GM12878 (cell line): Measurements from ENCODE around the gene THRAP3. TPM values are rescaled to one million over a fixed set of nuclear protein-coding genes. Genes with fewer than 3 reads are reported as not detected.

Experiments
- ATAC-seq: fragments of 200-7000 bp; cut with Tn5 transposase; 3 replicates; pipeline ENCODE4 v1.9.1; 2020; ENCODE audit warnings: mild to moderate bottlenecking, moderate library complexity
- BruUV-seq: library from RNA; stranded (reverse); fragments of 400-500 nt; replicated peaks from 2 replicates; lab custom pipeline; 2021; lab: Mats Ljungman, UMichigan
- CTCF ChIA-PET: fragments of 300-600 bp; sonication (Branson Sonifier 250); formaldehyde crosslinking; extraction: SDS; loops from one replicate; lab custom pipeline; 2021; ENCODE audit warnings: inconsistent platforms; lab: Yijun Ruan, JAX
- POLR2A ChIA-PET: fragments of 350-600 bp; formaldehyde crosslinking; extraction: SDS; loops from one replicate; lab custom pipeline; 2021; ENCODE audit warnings: inconsistent platforms; lab: Charles Lee
- RAD21 ChIA-PET: fragments of 300-600 bp; sonication (Branson Sonifier 250); formaldehyde crosslinking; loops from one replicate; lab custom pipeline; 2023; ENCODE audit warnings: antibody characterized with exemption; ENCODE audit not compliant: unreplicated experiment; lab: Charles Lee
- SMC1A ChIA-PET: fragments of 300-600 bp; sonication (Branson Sonifier 250); formaldehyde crosslinking; loops from one replicate; lab custom pipeline; 2023; ENCODE audit not compliant: unreplicated experiment, uncharacterized antibody; lab: Charles Lee
- DNase-seq: peaks from one replicate; pipeline ENCODE4 v3.0.0-alpha.2; 2011; ENCODE audit warnings: low read depth, low spot score
- FAIRE-seq: peaks from 3 replicates; lab custom pipeline; 2011; peaks lifted over from hg19 to GRCh38; lab: Jason Lieb, UNC
- H2AFZ ChIP-seq: 2 replicates; pipeline ENCODE4 v1.6.0; 2011; ENCODE audit warnings: low read depth, low read length, control low read depth; ENCODE audit not compliant: control insufficient read depth
- H3K27ac ChIP-seq: 2 replicates; pipeline ENCODE4 v1.5.1; 2011; ENCODE audit warnings: control low read depth; ENCODE audit not compliant: control insufficient read depth, insufficient read depth
- H3K27me3 ChIP-seq, 2 experiments: replicated peaks in 1 of 2; 2 replicates each; pipeline versions ENCODE4 v1.6.0 to v1.6.1; 2011; ENCODE audit warnings: low read length in 1 of 2; ENCODE audit not compliant: control insufficient read depth in 2 of 2, insufficient read depth in 2 of 2
- H3K36me3 ChIP-seq, 2 experiments: 2 replicates each; pipeline ENCODE4 v1.5.1; 2011; ENCODE audit warnings: low read length in 1 of 2; ENCODE audit not compliant: control insufficient read depth in 2 of 2, insufficient read depth in 2 of 2
- H3K4me1 ChIP-seq: 2 replicates; pipeline ENCODE4 v1.6.1; 2011; ENCODE audit warnings: mild to moderate bottlenecking, low read length, moderate library complexity, mixed read lengths; ENCODE audit not compliant: control insufficient read depth, insufficient read depth
- H3K4me2 ChIP-seq: 2 replicates; pipeline ENCODE4 v1.6.0; 2011; ENCODE audit warnings: control low read depth; ENCODE audit not compliant: control insufficient read depth, insufficient read depth
- H3K4me3 ChIP-seq: fragments of 200-600 bp; sonication (generic); 2 replicates; pipeline ENCODE4 v1.5.1; 2016
- H3K79me2 ChIP-seq: 2 replicates; pipeline ENCODE4 v1.6.0; 2011; ENCODE audit warnings: low read length; ENCODE audit not compliant: control insufficient read depth, insufficient read depth
- H3K9ac ChIP-seq: 2 replicates; pipeline ENCODE4 v1.8.0; 2011; ENCODE audit warnings: low read length, control low read depth, mixed read lengths; ENCODE audit not compliant: control insufficient read depth, insufficient read depth
- H3K9me3 ChIP-seq: replicated peaks from 3 replicates; pipeline ENCODE4 v1.5.1; 2011; ENCODE audit warnings: mild to moderate bottlenecking, low read length; ENCODE audit not compliant: control insufficient read depth, insufficient read depth
- H4K20me1 ChIP-seq: 2 replicates; pipeline ENCODE4 v1.6.0; 2011; ENCODE audit not compliant: control insufficient read depth, insufficient read depth
- PAX8 ChIP-seq: fragments of 450-650 bp; IDR thresholded peaks from 2 replicates; pipeline ENCODE4 v1.6.1; 2017; ENCODE audit warnings: mild to moderate bottlenecking, moderate library complexity
- POLR2A ChIP-seq: IDR thresholded peaks from 2 replicates; pipeline ENCODE4 v1.6.1; 2011; ENCODE audit warnings: low read depth, mild to moderate bottlenecking, low read length
- POLR2AphosphoS2 ChIP-seq: IDR thresholded peaks from 2 replicates; pipeline ENCODE4 v1.6.1; 2011; ENCODE audit warnings: low read depth, mild to moderate bottlenecking, low read length, improper control_type of control experiment, moderate library complexity
- RFX5 ChIP-seq: IDR thresholded peaks from 2 replicates; pipeline ENCODE4 v1.6.1; 2011; ENCODE audit warnings: low read depth, low read length, improper control_type of control experiment
- ZBED1 ChIP-seq: IDR thresholded peaks from 2 replicates; pipeline ENCODE4 v1.6.1; 2016; ENCODE audit warnings: borderline replicate concordance
- ZSCAN29 ChIP-seq: fragments of 450-650 bp; IDR thresholded peaks from 2 replicates; pipeline ENCODE4 v1.6.1; 2017; ENCODE audit warnings: mild to moderate bottlenecking, moderate library complexity
- WGBS: methylation state at CpG from one replicate; pipeline ENCODE4 v1.1.6; 2016; ENCODE audit warnings: low lambda C conversion rate; ENCODE audit not compliant: insufficient replicate concordance, insufficient coverage; ENCODE audit errors: missing lambda C conversion rate; 5-methylcytosine and 5-hydroxymethylcytosine counted together
- in situ Hi-C: fragments of 300-500 bp; cut with MboI; formaldehyde crosslinking; loops from 9 replicates; pipeline ENCODE4 v1.14.3; 2018; ENCODE audit warnings: mixed read lengths
- intact Hi-C: fragments of 100-400 bp; cut with micrococcal nuclease; formaldehyde crosslinking; loops from one replicate; pipeline ENCODE4 v1.14.2; 2022; ENCODE audit not compliant: unreplicated experiment
- polyA plus RNA-seq, 11 experiments: library from polyadenylated mRNA; depleted of rRNA in 4 of 11; unstranded in 6 of 11; stranded (reverse) in 5 of 11; fragments of >200 nt; fragmentation: Nextera tagmentation in 4 of 11; fragmentation: Illumina TruSeq in 1 of 11; extraction: Ambion mirVana in 4 of 11; extraction: Trizol in 1 of 11; gene quantifications; 1 replicate in 1 of 11; 2 replicates in 10 of 11; pipeline versions ENCODE4 v1.2.1 to v1.2.3, GENCODE V29; 2011 to 2016; ENCODE audit warnings: inconsistent platforms in 2 of 11, missing spikeins in 2 of 11, low read depth in 1 of 11
- total RNA-seq, 4 experiments: library from RNA; depleted of rRNA in 3 of 4; stranded (reverse); fragments of >200 nt in 3 of 4; fragmentation: Illumina TruSeq in 1 of 4; extraction: Trizol in 1 of 4; gene quantifications; 2 replicates each; pipeline versions ENCODE4 v1.2.1 to v1.2.3, GENCODE V29; 2013 to 2021
- TF ChIP-seq, protein P1 (sequence below): fragments of 450-650 bp; IDR thresholded peaks from 2 replicates; pipeline ENCODE4 v1.6.1; 2017; ENCODE audit warnings: mild to moderate bottlenecking, moderate library complexity
- TF ChIP-seq, protein P2 (sequence below): IDR thresholded peaks from 2 replicates; pipeline ENCODE4 v1.6.1; 2012; ENCODE audit warnings: low read depth, low read length, improper control_type of control experiment
- TF ChIP-seq, protein P3 (sequence below): fragments of 450-650 bp; IDR thresholded peaks from 2 replicates; pipeline ENCODE4 v1.6.1; 2017; ENCODE audit warnings: mild to moderate bottlenecking, moderate library complexity

The THRAP3 gene
- total and polyA plus RNA-seq, 10 of the 15 experiments (the other 5 are each of a cell fraction or from before 2014, with no cell fraction given), result 76.3 to 173 (median 136) TPM

DNA sequence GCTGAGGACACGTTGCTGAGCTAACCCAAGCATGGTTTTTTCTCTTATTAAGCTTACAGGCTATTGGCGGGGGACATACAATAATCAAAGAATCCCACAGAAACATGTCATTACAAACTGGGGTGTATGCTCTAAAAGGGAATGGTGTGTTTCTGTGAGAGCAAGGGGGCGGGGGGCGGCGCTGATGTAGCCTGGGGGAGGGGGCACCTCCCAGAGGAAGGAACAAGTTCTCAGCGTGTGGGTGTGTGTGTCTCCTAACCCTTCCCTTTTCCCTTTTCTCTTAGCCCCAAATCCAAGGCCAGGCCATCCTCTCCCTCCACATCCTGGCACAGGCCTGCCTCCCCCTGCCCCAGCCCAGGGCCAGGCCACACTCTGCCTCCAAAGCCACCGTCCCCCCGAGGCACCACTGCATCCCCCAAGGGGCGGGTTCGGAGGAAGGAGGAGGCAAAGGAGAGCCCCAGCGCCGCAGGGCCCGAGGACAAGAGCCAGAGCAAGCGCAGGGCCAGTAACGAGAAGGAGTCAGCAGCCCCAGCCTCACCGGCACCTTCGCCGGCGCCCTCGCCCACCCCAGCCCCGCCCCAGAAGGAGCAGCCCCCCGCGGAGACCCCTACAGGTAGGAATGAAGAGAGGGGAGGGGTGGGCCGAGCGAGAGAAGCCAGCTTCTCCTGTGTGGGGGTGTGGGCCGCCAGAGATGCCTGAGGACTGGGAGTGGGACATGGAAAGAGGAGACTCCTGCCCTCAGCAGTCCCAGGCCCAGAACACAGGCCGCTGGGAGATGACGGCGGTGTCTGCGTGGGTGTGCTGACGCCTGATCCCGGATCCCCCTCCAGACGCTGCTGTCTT is 46.4 kb upstream of the THRAP3 start (continued):
- TF ChIP-seq, protein P1, sequence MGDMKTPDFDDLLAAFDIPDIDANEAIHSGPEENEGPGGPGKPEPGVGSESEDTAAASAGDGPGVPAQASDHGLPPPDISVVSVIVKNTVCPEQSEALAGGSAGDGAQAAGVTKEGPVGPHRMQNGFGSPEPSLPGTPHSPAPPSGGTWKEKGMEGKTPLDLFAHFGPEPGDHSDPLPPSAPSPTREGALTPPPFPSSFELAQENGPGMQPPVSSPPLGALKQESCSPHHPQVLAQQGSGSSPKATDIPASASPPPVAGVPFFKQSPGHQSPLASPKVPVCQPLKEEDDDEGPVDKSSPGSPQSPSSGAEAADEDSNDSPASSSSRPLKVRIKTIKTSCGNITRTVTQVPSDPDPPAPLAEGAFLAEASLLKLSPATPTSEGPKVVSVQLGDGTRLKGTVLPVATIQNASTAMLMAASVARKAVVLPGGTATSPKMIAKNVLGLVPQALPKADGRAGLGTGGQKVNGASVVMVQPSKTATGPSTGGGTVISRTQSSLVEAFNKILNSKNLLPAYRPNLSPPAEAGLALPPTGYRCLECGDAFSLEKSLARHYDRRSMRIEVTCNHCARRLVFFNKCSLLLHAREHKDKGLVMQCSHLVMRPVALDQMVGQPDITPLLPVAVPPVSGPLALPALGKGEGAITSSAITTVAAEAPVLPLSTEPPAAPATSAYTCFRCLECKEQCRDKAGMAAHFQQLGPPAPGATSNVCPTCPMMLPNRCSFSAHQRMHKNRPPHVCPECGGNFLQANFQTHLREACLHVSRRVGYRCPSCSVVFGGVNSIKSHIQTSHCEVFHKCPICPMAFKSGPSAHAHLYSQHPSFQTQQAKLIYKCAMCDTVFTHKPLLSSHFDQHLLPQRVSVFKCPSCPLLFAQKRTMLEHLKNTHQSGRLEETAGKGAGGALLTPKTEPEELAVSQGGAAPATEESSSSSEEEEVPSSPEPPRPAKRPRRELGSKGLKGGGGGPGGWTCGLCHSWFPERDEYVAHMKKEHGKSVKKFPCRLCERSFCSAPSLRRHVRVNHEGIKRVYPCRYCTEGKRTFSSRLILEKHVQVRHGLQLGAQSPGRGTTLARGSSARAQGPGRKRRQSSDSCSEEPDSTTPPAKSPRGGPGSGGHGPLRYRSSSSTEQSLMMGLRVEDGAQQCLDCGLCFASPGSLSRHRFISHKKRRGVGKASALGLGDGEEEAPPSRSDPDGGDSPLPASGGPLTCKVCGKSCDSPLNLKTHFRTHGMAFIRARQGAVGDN, result no peak
- no peak for TF ChIP-seq ZSCAN29
- TF ChIP-seq, all 136 proteins: peak for 0

DNA sequence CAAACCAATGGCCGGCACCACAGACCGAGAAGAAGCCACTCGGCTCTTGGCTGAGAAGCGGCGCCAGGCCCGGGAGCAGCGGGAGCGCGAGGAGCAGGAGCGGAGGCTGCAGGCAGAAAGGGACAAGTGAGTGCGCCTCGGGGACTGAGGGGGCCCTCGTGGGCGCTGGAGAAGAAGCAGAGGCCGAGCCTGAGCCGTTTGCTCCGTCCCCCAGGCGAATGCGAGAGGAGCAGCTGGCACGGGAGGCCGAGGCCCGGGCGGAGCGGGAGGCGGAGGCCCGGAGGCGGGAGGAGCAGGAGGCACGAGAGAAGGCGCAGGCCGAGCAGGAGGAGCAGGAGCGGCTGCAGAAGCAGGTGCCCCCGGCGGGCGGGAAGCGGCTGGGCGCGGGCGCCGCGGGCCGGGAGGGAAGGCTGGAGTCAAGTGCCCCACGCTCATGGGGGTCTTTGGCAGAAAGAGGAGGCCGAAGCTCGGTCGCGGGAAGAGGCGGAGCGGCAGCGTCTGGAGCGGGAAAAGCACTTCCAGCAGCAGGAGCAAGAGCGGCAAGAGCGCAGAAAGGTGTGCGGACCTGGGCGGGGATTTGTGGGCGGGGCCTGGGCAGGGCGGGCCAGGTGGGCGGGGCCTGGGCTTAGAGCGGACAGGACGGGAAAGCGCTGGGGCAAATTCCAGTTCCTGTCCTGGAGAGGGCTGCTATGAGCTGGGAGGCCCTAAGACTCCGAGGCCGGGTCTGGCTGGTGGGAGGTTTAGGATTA is 45.6 kb upstream of the THRAP3 start:
- SMC1A ChIA-PET, result no interaction called here
- H2AFZ ChIP-seq, result no peak overlapping the region
- peaks cover 13 to 42% of the 10 kb centered on the region in 2 experiments for H3K36me3 ChIP-seq
- in situ Hi-C loops, result no loop called here
- WGBS, result 98% methylated on average over 49 of the region's 62 CpGs
- H3K27ac ChIP-seq, result no peak overlapping the region
- ATAC-seq (no peak), DNase-seq (no peak), FAIRE-seq (no peak)
- H3K79me2 ChIP-seq, result no peaks in the 10 kb centered on the region
- no peak overlapping the region for H3K4me3 ChIP-seq
- no peaks in the 10 kb centered on the region for H3K9me3 ChIP-seq
- CTCF ChIA-PET, result no interaction called here
- TF ChIP-seq, protein P2, sequence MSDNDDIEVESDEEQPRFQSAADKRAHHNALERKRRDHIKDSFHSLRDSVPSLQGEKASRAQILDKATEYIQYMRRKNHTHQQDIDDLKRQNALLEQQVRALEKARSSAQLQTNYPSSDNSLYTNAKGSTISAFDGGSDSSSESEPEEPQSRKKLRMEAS, result no peak
- TF ChIP-seq, protein P3, sequence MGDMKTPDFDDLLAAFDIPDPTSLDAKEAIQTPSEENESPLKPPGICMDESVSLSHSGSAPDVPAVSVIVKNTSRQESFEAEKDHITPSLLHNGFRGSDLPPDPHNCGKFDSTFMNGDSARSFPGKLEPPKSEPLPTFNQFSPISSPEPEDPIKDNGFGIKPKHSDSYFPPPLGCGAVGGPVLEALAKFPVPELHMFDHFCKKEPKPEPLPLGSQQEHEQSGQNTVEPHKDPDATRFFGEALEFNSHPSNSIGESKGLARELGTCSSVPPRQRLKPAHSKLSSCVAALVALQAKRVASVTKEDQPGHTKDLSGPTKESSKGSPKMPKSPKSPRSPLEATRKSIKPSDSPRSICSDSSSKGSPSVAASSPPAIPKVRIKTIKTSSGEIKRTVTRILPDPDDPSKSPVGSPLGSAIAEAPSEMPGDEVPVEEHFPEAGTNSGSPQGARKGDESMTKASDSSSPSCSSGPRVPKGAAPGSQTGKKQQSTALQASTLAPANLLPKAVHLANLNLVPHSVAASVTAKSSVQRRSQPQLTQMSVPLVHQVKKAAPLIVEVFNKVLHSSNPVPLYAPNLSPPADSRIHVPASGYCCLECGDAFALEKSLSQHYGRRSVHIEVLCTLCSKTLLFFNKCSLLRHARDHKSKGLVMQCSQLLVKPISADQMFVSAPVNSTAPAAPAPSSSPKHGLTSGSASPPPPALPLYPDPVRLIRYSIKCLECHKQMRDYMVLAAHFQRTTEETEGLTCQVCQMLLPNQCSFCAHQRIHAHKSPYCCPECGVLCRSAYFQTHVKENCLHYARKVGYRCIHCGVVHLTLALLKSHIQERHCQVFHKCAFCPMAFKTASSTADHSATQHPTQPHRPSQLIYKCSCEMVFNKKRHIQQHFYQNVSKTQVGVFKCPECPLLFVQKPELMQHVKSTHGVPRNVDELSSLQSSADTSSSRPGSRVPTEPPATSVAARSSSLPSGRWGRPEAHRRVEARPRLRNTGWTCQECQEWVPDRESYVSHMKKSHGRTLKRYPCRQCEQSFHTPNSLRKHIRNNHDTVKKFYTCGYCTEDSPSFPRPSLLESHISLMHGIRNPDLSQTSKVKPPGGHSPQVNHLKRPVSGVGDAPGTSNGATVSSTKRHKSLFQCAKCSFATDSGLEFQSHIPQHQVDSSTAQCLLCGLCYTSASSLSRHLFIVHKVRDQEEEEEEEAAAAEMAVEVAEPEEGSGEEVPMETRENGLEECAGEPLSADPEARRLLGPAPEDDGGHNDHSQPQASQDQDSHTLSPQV, result no peak
- TF ChIP-seq PAX8, result no peak
- TF ChIP-seq ZBED1, result no peak
- no peak for TF ChIP-seq POLR2AphosphoS2
- TF ChIP-seq RFX5, result no peak
- TF ChIP-seq POLR2A, result peak; percentile 32
- RAD21 ChIA-PET, result no interaction called here
- H3K4me1 ChIP-seq, result no peaks in the 10 kb centered on the region
- H3K9ac ChIP-seq, result no peak overlapping the region
- no peaks in the 10 kb centered on the region for H3K27me3 ChIP-seq
- POLR2A ChIA-PET, result no interaction called here
- intact Hi-C loops, result no loop called here
- no TSS peak for BruUV-seq
- no peak overlapping the region for H3K4me2 ChIP-seq
- no peaks in the 10 kb centered on the region for H4K20me1 ChIP-seq
